NCI-H146 treated with DMSO at 0.1 percent for 48 hours (cell line): Measurements from ENCODE around the gene NBAS.
"Not testable (repeated sequence)": the region's sequence is repeated elsewhere in the genome, so short reads cannot be mapped to it uniquely, and the experiment has no call there.

Source experiments
- DNase-seq: peaks from one replicate; lab custom pipeline; 2025; ENCODE audit not compliant: unreplicated experiment; lab: John Stamatoyannopoulos, UW

The NBAS gene

DNA sequence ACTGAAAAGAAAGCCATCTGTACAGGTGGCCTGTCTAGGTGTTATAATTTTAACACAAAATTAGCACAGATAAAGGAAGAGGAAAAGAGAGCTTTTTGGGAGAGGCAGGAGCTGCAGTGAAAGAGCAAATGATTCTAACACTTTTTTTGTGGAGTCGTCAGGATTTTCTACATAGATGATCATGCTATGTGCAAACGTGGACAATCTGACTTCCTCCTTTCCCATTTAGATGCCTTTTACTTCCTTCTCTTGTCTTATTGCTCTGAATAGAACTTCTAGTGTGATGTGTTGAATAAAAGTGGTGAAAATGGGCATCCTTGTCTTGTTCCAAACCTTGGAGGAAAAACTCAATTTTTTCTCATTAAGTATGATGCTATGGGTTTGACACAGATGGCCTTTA is 334.5 kb downstream of the NBAS start:
- DNase-seq = no peak

DNA sequence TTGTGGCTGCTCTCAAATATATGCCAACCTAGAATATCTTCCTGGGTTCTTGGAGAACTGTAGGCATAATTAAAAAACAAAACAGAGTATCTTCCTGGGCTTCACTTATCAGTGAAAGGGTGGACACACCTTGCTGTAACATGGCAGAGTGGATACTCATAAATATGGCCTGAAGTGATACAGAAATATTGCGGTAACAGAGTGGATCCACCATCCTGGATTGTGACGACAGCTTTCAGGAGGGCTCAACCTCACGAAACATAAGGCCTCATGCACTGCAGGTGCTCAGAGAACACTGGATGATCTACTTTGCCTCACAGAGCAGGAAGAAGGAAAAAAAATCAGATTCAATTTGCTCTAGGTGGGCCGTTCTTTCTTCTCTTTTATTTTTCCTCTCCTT is 336.0 kb downstream of the NBAS start:
- DNase-seq = no peak

DNA sequence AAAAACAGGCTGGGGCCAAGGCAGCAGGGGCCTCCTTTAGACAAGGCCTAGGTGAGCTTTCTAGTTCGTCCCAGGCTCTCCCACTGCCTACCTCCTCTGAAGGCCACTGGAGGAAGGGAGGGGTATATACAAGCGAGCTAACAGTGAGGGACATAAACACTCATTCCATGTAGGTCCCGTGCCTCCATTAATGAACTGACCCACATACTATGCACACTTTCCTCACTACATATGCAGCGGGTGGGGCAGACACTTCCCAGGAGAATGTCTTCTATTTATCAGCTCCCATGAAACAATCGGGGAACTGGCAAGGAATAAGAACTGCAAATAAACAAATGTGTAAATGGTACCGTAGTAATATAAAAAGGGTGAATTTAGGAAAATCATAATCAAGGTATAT is 336.5 kb downstream of the NBAS start:
- no peak for DNase-seq

DNA sequence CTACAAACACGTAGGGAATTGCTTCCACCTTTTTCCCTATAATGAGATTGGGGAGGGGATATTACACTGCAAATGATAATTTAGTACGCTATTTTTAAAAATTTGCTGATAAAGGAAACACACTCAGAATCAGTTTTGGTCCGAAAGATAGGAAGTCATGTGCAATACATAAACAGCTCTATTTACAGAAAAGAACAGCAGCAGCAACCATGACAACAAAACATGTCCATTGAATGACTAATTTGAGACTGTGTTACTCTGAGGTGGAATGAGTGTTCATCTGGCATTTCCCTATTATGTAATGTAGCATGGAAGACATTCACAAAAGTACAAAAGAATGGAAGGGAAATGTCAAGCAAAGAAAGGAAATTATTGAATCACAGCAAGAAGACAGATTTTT is 337.2 kb downstream of the NBAS start:
- no peak for DNase-seq

DNA sequence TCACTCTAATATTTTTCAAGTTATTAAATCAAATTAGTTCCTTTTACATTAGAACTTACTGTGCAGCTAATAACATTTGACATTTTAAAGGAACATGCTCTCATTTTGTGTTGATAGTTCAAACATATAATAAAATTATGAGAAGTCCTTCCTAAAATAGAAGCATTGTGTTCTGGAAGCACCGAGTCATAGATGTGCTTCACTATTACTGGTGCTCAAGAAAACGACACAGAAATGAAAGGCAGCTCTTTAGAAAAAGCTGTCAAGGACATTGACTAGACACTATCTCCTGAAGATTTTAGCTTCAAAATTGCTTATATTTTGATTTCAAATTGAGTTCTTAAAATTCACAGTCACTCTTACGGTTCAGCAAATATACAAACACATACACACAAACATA is 338.3 kb downstream of the NBAS start:
- no peak for DNase-seq

DNA sequence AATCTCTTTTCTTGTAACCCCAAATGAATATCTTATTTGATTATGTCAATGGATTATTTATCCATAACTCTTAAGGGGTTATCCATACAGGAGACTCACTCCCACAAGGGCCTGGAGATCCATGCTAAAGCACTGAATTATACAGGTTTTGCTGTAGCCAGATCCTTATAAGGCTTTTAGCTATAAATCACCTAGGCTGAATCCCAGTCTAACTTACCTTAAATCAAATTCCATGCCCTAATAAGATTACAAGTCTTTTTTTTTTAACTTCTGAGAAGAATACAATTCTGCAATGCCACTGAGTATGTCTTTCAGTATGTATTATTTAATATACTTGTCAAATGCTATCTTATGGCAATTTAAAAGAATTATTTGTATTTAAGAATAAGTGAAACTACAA is 340.5 kb downstream of the NBAS start:
- DNase-seq = no peak

DNA sequence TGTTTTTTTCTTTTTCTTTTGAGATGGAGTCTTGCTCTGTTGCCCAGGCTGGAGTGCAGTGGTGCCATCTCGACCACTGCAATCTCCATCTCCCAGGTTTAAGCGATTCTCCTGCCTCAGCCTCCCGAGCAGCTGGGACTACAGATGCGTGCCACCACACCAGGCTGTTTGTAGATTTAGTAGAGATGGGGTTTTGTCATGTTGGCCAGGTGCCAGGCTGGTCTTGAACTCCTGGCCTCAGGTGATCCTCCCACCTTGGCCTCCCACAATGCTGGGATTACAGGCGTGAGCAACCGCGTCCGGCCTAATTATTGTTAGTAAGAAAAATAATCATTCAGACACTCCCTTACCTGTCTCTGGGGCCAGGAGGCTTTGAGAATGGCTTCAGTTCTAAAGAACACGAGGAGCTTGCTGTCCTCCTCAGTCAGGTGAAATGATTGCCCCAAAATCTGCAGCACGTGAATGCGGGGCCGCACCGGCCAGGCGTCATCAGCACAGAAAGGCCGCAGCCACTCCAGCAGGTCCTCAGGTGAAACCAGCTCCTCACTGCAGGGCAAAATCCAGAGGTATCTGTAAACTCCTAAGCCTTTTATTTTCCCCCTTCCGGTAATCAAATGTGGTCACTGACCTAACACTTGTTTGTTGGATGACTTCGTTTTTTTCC is 342.6 kb downstream of the NBAS start:
- DNase-seq = no peak

DNA sequence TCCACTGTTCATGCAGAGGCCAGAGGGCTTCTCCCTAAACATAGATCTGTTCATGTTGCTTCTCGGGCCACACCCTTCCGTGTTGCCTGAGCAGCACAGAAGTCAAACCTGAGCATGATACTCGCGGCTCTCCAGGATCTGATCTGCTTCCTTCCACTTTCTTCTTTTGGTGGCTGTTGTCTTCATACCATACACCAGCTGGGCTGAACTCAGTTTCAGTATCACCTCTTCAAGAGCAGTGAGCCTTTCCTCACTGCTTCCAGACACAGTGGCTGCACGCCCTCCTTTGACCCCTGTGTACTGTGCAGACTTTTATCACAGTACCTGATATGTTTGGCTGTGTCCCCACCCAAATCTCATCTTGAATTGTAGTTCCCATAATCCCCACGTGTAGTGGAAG is 348.9 kb downstream of the NBAS start:
- no peak for DNase-seq

DNA sequence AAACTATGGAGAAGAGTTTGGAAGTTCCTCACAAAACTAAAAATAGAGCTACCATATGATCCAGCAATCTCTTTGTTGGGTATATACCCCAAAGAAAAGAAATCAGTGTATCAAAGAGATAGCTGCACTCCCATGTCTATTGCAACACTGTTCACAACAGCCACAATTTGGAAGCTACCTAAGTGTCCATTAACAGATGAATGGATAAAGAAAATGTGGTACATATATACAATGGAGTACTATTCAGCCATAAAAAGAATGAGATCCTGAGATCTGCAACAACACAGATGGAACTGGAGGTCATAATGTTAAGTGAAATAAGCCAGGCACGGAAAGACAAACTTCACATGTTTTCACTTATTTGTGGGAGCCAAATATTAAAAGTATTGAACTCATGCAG is 350.6 kb downstream of the NBAS start:
- DNase-seq = not testable (repeated sequence)

DNA sequence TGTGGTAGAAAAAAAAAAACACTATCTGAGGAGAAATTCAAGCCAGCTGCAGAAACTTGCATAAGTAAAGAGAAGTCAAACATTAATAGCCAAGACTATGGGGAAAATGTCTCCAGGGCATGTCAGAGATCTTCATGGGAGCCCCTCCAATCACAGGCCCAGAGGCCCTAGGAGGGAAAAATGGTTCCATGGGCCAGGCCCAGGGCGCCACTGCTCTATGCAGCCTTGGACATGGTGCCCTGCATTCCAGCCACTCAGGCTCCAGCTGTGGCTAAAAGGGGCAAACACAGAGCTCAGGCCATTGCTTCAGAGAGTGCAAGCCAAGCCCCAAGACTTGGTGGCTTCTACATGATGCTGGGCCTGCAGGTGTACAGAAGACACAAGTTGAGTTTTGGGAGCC is 354.7 kb downstream of the NBAS start:
- DNase-seq = no peak

DNA sequence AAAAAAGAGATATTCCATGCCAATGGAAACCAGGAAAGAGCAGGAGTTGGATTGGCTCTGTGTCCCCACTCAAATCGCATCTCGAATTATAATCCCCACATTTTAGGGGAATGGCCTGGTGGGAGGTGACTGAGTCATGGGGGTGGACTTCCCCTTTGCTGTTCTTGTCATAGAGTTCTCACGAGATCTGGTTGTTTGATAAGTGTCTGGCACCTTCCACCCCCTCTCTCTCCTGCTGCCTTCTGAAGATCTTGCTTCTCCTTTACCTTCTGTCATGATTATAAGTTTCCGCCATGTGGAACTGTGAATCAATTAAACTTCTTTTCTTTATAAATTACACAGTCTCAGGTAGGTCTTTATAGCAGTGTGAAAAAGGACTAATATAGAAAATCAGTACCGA is 355.6 kb downstream of the NBAS start:
- no peak for DNase-seq

DNA sequence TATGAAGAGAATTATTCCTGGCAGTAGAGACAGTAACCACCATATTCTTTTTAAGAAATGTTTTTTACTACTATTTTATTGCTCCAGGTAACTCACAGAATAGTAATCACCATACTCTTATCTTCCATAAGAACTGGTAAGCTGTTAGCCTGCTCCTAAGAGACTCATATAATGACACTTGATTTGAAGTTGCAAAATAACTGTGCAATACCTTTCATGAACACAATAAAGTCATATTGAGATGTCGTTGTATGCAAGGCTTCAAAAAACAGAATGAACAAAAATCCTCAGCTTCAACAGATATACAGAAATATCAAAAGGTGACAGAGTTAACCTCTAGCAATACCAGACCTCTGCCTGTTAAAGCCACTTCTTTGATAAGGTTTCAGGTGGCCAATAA is 360.1 kb downstream of the NBAS start:
- no peak for DNase-seq

DNA sequence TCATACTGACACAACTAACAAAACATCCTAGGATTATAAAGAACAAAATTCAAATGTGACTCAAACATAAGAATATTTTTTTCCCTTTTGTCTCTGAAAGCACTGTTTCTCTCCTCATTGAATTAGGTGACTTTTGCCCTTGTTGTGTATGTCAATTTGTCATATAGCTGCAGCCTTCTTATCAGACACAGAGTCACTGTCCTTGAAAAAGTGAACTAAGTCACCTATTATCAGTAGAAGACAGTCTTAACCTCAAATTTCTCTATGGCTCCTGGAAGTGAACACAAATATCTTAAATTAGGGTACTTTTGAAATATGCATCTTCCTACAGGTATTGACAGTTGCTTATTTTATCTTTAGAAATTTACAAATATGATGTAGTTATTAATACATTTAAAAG is 360.6 kb downstream of the NBAS start:
- DNase-seq = no peak

DNA sequence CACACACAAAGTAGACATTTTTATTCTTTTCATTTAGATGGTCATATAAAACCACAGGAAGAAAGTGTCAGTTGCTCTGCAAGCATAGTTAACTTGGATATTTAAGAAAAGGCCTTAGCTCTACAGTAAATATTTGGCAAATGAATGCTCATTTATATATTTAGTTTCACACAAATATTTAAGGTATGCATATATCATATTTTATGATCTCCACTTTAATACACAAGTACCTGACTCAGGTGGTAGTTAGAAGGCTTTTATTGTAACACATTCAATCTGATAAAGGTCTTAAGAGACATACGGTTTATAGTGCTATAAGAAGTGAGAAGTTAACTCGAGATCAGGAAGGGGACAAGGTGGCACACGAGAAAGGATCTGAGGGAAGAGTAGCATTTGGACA is 363.1 kb downstream of the NBAS start:
- DNase-seq = no peak

DNA sequence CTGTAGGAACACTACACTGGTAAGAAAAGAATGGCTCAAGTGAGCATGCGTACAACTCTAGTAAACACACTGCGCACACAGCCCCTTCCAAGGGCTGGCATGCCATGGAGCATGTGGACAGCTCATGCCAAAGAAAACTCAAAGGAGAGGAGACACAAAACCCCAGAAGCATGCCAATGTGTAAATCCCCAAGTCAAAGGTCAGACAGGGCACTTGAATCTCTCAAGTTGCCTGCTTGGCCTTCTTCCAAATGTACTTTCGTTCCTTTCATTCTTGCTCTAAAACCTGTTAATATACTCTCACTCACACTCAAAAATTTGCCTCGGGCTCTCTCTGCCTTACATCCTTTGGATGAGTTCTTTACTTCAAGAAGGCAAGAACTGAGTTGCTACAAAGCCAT is 365.3 kb downstream of the NBAS start:
- DNase-seq = no peak

DNA sequence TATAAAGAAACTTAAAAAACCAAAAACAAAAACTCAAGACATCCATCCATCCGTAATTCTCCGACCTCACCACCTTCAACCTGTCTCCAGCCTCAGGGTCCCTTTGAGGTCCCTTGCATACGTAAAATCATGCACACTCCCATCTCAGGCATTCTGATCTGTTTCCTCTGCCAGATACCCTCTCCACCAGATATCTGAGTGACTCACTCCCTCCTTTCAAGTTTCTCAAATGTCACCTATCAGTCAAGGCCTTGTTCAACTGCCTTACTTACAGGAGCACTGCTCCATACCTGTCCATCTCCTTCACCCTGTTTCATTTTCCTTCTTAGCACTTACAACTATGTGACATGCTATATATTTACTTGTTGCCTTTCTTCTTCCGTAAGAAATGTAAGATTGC is 369.3 kb downstream of the NBAS start:
- DNase-seq = peak; percentile 50

DNA sequence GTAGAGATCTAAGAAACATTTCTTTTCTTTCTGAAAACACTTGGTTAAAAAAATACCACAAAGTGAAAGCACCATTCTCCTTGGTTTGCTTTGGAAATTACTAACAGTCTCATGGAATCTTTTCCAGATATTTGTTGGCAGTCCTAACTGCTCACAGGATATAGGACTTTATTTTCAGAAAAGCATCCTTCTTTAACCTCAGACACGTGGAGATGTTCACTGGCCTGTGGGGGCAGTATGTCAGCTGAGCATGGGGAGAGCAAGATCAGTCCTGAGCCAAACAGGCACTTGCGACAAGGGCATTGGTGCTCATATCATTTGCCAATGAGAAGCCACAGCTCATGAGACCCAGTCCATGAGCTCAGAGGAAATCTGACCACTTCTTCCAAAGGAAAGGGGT is 371.9 kb downstream of the NBAS start:
- DNase-seq = no peak

DNA sequence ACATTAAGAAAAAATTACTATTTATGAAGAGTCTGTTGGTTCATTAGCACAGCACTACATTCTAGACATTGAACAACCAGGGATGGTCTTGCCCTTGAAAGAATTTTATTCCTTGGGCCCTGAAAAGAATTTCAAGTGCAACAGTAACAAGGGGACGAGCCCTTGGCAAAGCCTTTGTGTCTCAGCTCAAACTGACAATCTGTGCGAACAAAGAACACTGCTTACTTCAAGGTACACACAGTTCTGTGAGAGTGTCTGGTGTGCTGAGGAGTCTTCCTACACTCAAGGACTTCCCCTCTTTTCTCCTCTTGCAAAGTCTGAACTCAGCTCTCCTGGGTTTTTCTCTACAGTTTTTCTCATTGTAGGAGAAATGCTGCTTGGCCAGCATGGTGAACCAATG is 373.4 kb downstream of the NBAS start:
- no peak for DNase-seq

DNA sequence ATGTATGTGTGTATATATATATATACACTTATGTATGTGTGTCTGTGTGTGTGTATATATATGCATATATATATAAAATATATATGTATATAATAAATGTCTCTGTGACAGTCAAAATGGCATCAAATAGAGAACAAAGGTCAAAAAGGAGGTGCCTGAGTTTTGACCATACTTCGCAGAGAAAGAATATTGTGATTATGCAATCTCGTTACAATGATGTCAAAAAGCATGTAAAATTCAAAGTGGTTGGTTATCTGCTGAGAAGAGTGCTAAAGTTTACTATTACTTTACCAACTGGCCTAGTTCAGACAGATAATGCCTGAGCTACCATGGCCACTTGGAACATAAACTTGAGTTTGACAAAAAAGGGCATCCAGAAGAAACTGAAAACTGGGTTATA is 375.0 kb downstream of the NBAS start:
- DNase-seq = no peak

DNA sequence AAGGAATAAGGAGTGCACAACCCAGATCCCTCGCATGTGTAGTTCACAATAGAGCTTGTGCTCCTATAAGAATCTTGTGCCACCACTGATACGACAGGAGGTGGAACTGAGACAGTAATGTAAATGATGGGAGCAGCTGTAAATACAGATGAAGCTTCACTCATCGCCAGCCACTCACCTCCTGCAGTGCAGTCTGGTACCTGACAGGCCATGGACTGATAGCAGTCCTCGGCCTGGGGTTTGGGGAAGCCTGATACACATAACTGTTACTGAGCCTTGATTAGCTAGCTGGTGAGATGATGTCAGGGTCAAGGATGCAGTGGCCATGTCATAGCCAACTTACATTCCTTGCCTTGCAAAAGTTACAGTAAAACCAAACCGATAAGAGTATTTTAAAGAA is 376.6 kb downstream of the NBAS start:
- DNase-seq = no peak

DNA sequence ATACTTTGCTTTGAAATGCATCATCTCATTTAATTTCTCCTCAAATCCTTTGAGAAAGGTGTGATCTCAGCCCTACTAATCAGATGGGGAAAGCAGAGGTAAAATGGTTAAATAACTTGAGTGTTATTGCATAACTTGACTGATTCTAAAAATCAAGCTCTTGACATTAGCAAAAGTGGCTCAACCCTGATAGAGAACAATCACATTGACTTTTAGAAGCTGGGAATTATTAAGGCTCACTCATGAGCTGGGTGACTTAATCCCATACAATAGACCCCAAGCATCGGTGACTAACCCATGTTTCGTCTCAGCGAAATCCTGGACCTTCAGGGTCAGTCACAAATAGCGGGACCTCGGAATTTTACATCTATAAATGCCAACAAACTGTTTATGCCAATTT is 378.9 kb downstream of the NBAS start:
- no peak for DNase-seq

DNA sequence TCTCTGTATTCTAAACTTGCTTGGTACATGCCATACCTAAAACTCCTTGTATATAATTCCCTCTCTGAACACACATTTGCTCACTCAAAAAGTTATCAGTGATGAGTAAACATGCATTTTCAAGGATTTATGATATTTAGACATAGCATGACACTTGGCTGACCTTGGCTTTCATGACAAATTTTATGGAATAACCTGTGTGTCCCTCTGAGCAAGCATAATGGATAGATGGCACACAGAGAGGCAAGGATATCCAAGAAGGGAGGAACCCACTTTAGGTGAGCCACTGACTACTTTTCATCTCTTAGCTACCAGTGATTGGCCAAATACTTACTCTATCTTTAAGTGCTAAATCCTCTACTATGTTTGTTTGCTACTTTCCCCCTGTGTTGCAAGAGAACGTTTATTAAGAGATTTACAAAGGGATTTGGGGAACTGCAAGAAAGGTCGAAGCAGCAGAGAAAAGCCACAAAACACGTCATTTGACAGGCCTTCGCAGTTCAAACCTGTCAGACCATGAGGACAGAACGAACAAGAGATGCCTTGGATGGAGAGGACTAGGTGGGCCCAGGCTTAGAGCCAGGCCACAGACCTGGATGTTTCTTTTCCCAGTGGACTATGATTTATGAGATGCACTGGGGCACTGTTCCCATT is 379.9 kb downstream of the NBAS start:
- DNase-seq = no peak

DNA sequence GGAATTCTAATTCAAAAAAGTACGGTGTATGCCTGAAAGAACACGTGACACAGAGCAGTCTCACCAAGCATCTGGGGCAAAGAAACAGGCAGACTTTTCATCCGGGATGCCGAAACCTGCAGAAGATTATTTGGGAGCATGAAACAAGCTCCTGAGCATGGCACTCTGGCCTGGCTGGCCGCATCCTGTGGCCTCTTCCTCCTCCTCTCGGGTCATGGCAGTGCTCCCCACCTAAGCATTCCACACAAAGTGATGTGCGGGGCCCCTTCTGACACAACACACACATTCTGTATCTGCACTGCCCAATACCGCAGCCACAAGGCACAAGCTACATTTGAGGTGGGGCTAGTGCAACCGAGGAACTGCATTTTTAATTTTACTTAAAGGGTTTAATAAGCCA is 380.8 kb downstream of the NBAS start:
- DNase-seq = no peak
